Choroid plexus epithelial cell (primary cell): ENCODE results near the gene TRIP12.
"Not testable (repeated sequence)": the region's sequence is repeated elsewhere in the genome, so short reads cannot be mapped to it uniquely, and the experiment has no call there.

Experiments
- DNase-seq: peaks from one replicate; pipeline ENCODE4 v3.0.0-alpha.2; 2010; ENCODE audit warnings: low read depth
- H3K4me3 ChIP-seq: 2 replicates; pipeline ENCODE4 v1.5.1; 2011; ENCODE audit warnings: low read depth, mild to moderate bottlenecking, control low read depth, low read length, moderate library complexity
- CTCF ChIP-seq: conservative IDR thresholded peaks from 2 replicates; pipeline ENCODE4 v1.5.1; 2011; ENCODE audit warnings: low read depth, mild to moderate bottlenecking, control low read depth, inconsistent platforms, low read length, moderate library complexity

TRIP12 gene

DNA sequence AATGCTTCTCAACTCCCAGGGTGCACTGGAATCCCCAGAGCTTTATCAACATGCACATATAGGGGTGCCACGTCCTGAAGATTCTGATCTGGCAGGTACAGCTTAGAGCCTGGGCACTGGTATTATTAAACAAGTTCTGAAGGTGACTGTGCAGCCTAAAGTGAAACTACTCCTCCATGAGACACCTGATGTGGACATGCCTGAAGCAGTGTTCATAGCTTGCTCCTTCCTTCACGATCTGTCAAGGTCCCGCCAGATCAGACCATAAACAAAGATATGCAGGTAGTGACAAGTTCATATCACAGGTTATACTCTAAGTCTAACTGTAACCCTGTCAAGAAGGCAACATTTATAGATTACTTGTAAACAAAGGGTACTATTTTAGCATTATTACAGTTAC is 142.2 kb downstream of the TRIP12 start:
- no peak for TF ChIP-seq CTCF
- H3K4me3 ChIP-seq: no peak overlapping the region
- peak; percentile 65 for DNase-seq

DNA sequence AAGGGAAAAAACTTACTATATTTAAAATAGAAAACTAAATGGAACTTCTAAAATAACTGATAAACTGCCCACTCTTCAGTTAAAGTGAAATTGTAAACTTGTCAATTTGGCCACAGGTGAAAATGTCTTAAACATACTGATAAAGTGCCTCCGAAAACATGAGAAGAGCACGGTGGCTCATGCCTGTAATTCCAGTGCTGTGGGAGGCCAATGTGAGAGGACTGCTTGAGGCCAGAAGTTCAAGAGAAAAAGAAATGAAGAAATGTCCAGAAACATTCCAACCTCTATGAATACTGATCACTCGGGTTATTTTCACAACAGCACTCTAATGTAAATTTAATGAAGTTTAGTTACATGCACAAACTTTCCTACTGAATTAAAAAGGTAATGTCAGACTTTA is 144.1 kb downstream of the TRIP12 start:
- no peak for TF ChIP-seq CTCF
- H3K4me3 ChIP-seq: no peak overlapping the region

GRCh38 chr2:229775614-229776313 is 146.0 kb downstream of the TRIP12 start:
- peak; percentile 59 for DNase-seq
- H3K4me3 ChIP-seq: no peak overlapping the region
- no peak for TF ChIP-seq CTCF

More for the DNA sequence above, 144.1 kb downstream of the TRIP12 start:
- peak; percentile 76 for DNase-seq

GRCh38 chr2:229774237-229774636 is 147.6 kb downstream of the TRIP12 start:
- no peak for DNase-seq
- TF ChIP-seq CTCF: no peak
- H3K4me3 ChIP-seq: no peak overlapping the region

DNA sequence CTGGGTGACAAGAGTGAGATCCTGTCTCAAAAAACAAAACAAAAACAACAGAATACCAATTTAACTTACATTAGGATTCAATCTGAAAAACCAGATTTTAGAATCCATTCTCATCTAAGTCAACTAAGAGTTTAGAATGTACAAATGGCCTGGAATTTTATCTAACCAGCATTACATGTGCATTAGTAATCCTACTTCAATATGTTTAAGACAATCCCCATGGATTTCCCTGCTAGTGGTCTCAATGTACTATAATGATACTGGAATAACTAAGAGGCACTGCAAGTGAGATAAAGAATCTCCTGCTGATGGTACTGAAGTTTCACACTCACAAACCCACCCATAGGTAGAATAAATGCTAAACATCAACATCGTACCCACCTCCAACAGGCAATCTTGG is 153.6 kb downstream of the TRIP12 start:
- no peak for TF ChIP-seq CTCF
- no peak overlapping the region for H3K4me3 ChIP-seq
- DNase-seq: no peak

DNA sequence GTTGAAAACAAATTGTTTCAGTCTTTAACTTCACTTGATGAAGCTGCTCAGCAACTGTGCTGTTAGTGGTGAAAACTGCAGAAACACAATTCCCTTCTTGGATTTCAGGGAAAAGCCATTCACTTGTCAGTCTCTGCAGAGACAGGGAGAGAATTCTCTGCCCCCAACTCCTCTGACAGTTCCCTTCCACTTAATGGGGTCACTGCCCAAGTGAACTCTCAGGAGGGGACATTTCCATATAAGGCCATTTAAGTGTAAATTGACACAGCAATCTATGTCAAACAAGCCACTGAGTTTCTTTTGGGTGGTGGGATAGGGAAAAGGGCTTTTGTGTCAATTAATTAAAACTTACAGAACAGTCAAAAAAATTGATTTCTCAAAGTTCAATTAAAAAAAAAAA is 156.1 kb downstream of the TRIP12 start:
- no peak for DNase-seq
- no peak for TF ChIP-seq CTCF
- no peak overlapping the region for H3K4me3 ChIP-seq

GRCh38 chr2:229761663-229762062 is 160.1 kb downstream of the TRIP12 start:
- no peak overlapping the region for H3K4me3 ChIP-seq
- DNase-seq: no peak
- TF ChIP-seq CTCF: no peak

GRCh38 chr2:229757462-229757861 is 164.3 kb downstream of the TRIP12 start:
- not testable (repeated sequence) for H3K4me3 ChIP-seq, DNase-seq
